LNCAP (cell line): ENCODE measurements around the gene SEMA3F.

Source experiments
- TF ChIP-seq, protein P1 (sequence below): fragments of 450-650 bp; IDR thresholded peaks from 2 replicates; pipeline ENCODE4 v1.5.1; 2017; ENCODE audit warnings: mild to moderate bottlenecking

The SEMA3F gene

DNA sequence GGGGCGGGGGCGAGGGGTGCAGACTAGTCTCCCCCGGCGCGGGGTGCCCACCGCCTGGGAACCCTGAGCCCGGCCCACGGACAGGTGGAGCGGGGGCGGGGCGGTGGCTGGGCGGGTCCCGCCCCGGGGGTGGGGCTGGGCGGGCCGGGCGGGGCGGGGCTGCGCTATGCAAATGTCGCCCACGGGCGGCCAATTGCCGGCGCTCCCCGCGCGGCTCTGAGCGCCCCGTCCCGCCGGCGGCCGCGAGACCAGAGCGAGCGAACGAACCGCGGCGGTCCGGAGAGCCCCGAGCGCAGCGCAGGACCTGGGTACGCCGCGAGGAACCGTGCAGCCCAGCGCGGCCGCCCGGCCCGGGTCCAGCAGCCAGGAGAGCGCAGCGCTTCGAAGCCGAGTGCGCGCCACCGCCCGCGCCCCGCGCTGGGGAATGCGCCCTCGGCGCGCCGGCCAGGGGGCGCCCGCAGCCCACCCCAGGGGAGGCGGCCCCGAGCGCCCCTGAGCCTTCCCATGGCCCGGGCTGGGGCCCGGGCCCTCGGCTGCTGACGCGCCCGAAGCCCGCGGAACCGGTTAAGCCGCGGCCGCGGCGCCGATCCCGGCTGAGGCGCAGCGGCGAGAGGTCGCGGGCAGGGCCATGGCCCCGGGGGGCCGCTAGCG, at the start of gene SEMA3F:
SEMA3F (plus strand) TSS at position 485 of the 651 bp plus-strand sequence. CDS start 4,299 bp downstream, outside the sequence.
- TF ChIP-seq, protein P1, sequence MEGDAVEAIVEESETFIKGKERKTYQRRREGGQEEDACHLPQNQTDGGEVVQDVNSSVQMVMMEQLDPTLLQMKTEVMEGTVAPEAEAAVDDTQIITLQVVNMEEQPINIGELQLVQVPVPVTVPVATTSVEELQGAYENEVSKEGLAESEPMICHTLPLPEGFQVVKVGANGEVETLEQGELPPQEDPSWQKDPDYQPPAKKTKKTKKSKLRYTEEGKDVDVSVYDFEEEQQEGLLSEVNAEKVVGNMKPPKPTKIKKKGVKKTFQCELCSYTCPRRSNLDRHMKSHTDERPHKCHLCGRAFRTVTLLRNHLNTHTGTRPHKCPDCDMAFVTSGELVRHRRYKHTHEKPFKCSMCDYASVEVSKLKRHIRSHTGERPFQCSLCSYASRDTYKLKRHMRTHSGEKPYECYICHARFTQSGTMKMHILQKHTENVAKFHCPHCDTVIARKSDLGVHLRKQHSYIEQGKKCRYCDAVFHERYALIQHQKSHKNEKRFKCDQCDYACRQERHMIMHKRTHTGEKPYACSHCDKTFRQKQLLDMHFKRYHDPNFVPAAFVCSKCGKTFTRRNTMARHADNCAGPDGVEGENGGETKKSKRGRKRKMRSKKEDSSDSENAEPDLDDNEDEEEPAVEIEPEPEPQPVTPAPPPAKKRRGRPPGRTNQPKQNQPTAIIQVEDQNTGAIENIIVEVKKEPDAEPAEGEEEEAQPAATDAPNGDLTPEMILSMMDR, result no peak

DNA sequence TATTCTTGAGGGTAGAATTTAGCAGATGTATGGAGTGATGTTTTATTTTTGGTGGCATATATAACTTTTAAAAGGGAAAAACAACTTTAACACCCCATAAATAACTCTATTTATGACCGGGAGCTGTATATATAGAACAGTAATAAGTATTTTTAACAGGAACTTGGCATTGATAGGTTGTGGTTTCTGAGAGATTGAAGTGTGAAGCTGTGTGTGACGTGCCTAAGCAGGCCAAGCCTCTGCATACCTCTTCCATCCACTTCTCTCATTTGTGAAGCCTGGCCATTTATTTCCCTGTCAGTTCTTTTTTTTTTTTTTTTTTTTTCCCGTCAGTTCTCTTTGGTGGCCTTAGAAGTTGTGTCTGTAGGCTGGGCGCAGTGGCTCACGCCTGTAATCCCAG, 43.4 kb upstream of the SEMA3F start:
- TF ChIP-seq, protein P1, result no peak

DNA sequence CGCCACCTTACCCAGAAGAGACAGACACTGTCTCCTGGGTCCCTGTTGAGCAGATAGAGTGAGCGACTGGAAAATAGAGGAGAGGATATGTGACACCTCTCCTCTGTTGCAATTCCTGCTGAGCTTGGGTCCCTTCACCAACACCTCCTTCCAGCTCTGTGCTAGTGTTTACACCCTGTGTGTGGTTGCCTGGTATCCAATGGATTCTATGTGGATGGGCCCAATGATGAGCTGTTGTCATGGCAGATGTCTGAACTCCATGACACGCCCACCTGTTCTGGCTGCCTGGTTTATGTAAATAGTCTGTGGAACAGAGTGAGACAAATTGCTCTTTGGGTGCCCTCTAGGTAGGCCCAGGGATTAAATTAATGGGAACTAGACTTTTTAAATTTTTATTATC, 42.7 kb upstream of the SEMA3F start:
- TF ChIP-seq, protein P1, result no peak

DNA sequence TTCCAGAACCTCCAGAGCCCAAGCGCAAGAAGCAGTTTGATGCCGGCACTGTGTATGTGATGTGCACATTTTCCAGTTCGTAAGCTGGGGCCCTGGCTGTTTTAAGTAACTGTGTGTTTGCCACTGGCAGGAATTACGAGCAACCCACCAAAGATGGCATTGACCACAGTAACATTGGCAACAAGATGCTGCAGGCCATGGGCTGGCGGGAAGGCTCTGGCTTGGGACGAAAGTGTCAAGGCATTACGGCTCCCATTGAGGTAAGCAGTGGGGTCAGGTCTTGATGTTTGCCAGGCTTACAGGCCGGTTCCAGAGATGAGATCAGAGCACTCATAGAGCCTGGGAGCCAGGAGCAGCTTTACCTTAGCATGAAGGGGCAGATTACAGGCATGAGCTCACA, 38.0 kb upstream of the SEMA3F start:
- TF ChIP-seq, protein P1, result no peak

DNA sequence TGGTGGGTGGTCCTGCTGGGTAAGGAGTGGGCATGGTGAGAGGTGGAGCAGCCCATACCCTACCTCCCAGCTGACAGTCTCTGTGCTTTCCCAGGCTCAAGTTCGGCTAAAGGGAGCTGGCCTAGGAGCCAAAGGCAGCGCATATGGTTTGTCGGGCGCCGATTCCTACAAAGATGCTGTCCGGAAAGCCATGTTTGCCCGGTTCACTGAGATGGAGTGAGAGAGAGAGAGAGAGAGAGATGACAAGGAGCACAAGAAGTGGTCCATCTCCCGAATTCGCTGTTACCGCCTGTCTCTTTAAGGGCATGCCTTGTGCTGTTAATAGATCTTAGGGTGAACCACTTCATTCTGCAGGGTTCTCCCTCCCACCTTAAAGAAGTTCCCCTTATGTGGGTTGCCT, 36.9 kb upstream of the SEMA3F start:
- TF ChIP-seq, protein P1, result no peak

DNA sequence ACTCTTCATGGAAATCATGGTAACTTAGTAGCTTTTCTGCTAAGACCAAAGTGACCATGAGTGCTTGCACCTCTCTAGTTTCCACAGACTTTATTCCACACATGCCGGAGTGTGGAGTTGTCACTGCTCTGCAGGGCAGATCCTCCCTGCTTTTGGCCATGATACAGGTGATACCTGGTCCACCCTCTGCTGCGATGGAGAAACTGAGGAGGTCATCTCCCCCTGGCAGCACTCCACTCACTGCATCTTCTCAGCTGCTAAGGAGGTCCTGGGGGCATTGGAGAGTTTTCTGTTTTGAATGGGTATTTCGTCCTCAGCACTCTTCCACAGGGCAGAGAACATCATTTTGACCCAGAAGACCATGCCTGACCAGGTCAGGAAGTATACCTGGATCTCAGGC, 35.3 kb upstream of the SEMA3F start:
- TF ChIP-seq, protein P1, result no peak

DNA sequence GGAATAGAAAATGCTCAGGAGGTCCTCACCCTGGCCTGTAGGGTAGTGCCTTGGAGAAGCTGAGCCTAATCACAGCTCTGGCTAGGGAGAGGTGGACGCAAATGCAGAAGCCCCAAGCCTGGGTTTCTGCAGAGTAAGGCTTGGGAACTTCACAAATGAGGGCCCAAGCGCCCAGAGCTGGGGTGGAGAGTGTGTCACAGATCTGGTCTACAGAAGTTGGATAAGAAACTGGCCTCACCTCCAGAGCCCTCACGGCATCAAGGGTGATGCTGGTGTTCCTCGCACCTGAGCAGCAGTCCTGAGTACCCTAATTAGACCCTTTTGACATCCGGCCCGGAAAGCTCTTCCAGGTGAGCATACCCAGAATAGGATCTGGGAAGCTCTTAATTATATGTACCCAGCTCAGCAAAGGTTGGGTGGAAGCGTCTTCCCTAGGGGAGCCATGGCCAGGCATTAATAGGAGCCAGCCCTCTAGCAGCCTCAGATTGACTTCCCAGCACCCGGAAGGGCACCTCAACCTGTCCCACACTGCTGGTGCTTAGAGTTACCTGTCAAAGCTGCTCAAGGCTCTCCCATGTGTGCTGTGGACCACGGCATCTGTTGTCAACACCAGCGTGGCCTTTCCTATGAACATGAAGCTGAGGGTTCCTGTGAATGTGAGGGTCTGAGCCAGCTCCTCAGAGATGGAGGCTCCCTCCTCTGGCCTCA, 34.6 kb upstream of the SEMA3F start:
- TF ChIP-seq, protein P1, result no peak
